HG03457 (cell line): ENCODE results near the gene FGF18.
A peak's percentile ranks its signal among the peaks of the same experiment; 100 is the strongest.
"Not testable (repeated sequence)": the region's sequence is repeated elsewhere in the genome, so short reads cannot be mapped to it uniquely, and the experiment has no call there.

Experiments used
- ATAC-seq: cut with Tn5 transposase; IDR thresholded peaks from one replicate; pipeline ENCODE4 v1.9.1; 2021; ENCODE audit warnings: moderate number of reproducible peaks; ENCODE audit not compliant: unreplicated experiment

FGF18 gene

GRCh38 chr5:171398660-171399059, 20.8 kb upstream of the FGF18 start:
- not testable (repeated sequence) for ATAC-seq

- no peak for ATAC-seq
These were observed 19.3 kb upstream of the FGF18 start for GRCh38 chr5:171400169-171400568.

GRCh38 chr5:171401167-171401947, 18.1 kb upstream of the FGF18 start:
- ATAC-seq, result no peak

- ATAC-seq, result not testable (repeated sequence)
These were observed 16.7 kb upstream of the FGF18 start for GRCh38 chr5:171402751-171403150.

- ATAC-seq, result no peak
These were observed 13.8 kb upstream of the FGF18 start for GRCh38 chr5:171405615-171406014.

GRCh38 chr5:171407234-171407633, 12.2 kb upstream of the FGF18 start:
- ATAC-seq, result no peak

GRCh38 chr5:171409164-171410136, 10.0 kb upstream of the FGF18 start:
- ATAC-seq, result no peak

- ATAC-seq, result no peak
These were observed 9.3 kb upstream of the FGF18 start for GRCh38 chr5:171410181-171410580.

GRCh38 chr5:171412186-171412585, 7.3 kb upstream of the FGF18 start:
- no peak for ATAC-seq

- no peak for ATAC-seq
These were observed 6.1 kb upstream of the FGF18 start for GRCh38 chr5:171413153-171413910.

GRCh38 chr5:171413993-171414392, 5.5 kb upstream of the FGF18 start:
- ATAC-seq, result not testable (repeated sequence)

GRCh38 chr5:171415115-171415730, 4.2 kb upstream of the FGF18 start:
- ATAC-seq, result no peak

- no peak for ATAC-seq
These were observed 3.0 kb upstream of the FGF18 start for GRCh38 chr5:171416160-171417049.

GRCh38 chr5:171418316-171418981, 998 bp upstream of the FGF18 start:
- ATAC-seq, result peak; percentile 80

- ATAC-seq, result no peak
These were observed 412 bp downstream of the FGF18 start for GRCh38 chr5:171419688-171420430.

GRCh38 chr5:171420431-171421241, 1.2 kb downstream of the FGF18 start:
- ATAC-seq, result no peak
